ENCODE results near the gene CARD10. TPM values are rescaled to one million over a fixed set of nuclear protein-coding genes. Genes with fewer than 3 reads are reported as not detected.

CARD10 gene
- polyA plus RNA-seq, 1 donor from 2014 or later: 0.36 TPM

DNA sequence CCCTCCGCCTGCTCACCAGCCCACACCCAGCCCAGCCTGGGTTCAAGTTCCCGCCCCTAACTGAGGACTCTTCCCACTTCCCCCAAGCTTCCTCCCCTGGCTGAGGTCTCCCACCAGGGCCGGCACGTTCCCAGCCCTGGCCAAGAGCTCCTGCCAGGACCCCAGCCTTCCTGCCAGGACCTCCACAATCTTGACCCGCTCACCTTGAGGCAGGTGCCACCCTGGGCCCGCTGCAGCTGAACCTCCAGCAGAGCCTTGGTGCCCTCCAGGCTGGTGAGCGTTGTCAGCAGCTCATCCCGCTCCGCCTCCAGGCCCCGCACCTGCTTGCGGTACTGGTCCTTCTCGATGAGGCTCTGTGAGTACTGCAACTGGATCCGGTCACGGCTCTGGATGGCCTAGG is 13.2 kb downstream of the CARD10 start:
- H2AFZ ChIP-seq (ENCODE audit: low read depth, low read length): no peak overlapping the region
- TF ChIP-seq EP300 (conservative IDR thresholded peaks at IDR 0.05; ENCODE audit: poor library complexity, severe bottlenecking) (no peak), EZH2 (IDR thresholded peaks at IDR 0.05; ENCODE audit: borderline replicate concordance, insufficient read depth, low read length, poor library complexity, severe bottlenecking) (no peak)
- TF ChIP-seq, protein P1, sequence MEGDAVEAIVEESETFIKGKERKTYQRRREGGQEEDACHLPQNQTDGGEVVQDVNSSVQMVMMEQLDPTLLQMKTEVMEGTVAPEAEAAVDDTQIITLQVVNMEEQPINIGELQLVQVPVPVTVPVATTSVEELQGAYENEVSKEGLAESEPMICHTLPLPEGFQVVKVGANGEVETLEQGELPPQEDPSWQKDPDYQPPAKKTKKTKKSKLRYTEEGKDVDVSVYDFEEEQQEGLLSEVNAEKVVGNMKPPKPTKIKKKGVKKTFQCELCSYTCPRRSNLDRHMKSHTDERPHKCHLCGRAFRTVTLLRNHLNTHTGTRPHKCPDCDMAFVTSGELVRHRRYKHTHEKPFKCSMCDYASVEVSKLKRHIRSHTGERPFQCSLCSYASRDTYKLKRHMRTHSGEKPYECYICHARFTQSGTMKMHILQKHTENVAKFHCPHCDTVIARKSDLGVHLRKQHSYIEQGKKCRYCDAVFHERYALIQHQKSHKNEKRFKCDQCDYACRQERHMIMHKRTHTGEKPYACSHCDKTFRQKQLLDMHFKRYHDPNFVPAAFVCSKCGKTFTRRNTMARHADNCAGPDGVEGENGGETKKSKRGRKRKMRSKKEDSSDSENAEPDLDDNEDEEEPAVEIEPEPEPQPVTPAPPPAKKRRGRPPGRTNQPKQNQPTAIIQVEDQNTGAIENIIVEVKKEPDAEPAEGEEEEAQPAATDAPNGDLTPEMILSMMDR (IDR thresholded peaks at IDR 0.05; ENCODE audit: poor library complexity, severe bottlenecking): no peak

DNA sequence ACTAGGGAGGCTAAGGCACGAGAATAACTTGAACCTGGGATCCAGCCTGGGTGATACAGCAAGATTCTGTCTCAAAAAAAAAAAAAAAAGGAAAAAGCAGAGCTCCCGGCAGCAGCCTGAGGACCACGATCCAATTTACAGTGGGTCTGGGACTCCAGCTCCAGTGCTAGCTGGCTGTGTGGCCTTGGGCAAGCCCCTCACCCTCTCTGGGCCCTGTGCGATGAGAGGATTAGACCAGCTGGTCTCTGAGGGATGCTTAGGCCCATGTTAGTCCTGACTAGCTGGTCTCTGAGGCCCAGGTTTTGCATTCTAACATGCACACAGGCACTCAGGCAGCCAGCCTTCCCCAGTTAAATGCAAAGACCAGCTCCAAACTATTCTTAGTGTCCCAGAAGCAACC is 13.7 kb downstream of the CARD10 start:
- H3K27ac ChIP-seq (ENCODE audit: low read length): no peak overlapping the region
- TF ChIP-seq, protein P1 (IDR thresholded peaks at IDR 0.05; ENCODE audit: poor library complexity, severe bottlenecking): no peak
- TF ChIP-seq TAF1 (IDR thresholded peaks at IDR 0.05; ENCODE audit: low read depth): no peak
- no peak for TF ChIP-seq EP300 (conservative IDR thresholded peaks at IDR 0.05; ENCODE audit: poor library complexity, severe bottlenecking)

More for the DNA sequence above, 13.2 kb downstream of the CARD10 start:
- no peaks in the 10 kb centered on the region for H4K20me1 ChIP-seq (ENCODE audit: insufficient read depth)
- no peak overlapping the region for H3K27ac ChIP-seq (ENCODE audit: low read length)
- H3K4me2 ChIP-seq (ENCODE audit: low read length): no peak overlapping the region
- no peaks in the 10 kb centered on the region for H3K9me2 ChIP-seq (ENCODE audit: insufficient read depth, low read length)
- H3K36me3 ChIP-seq (ENCODE audit: insufficient read depth, low read length): no peaks in the 10 kb centered on the region
- no peaks in the 10 kb centered on the region for H3K9me3 ChIP-seq (ENCODE audit: low read length)
- H3K9ac ChIP-seq (ENCODE audit: low read length): no peak overlapping the region
- no peaks in the 10 kb centered on the region for H3F3A ChIP-seq (ENCODE audit: insufficient read depth, low read length, poor library complexity, severe bottlenecking)
- H3K27me3 ChIP-seq (ENCODE audit: insufficient read depth, low read depth, low read length): no peaks in the 10 kb centered on the region
- no peaks in the 10 kb centered on the region for H3K79me2 ChIP-seq (replicated peaks; ENCODE audit: insufficient read depth, low read length)
- no peak overlapping the region for H3K4me3 ChIP-seq (ENCODE audit: low read length)

DNA sequence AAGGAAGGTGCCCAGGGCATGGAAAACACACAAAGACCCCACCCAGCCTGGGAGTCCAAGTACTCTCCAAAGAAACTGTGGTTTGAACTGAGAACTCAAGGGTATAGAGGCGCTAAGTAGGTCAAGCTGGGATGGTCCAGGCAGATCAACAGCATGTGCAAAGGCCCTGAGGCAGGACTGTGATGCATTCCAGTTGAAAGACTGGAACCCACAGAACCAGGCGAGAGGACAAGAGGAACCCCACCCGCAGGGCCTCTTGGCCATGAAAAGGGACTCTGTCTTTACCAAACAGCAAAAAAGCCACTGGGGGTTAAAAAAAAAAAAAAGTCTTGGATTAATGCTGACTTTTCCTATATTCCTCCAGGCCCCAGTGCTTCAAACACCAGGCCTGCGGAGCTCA is 14.3 kb downstream of the CARD10 start:
- no peaks in the 10 kb centered on the region for H3K9me3 ChIP-seq (ENCODE audit: low read length)
- no peaks in the 10 kb centered on the region for H3K79me2 ChIP-seq (replicated peaks; ENCODE audit: insufficient read depth, low read length)
- H3F3A ChIP-seq (ENCODE audit: insufficient read depth, low read length, poor library complexity, severe bottlenecking): no peaks in the 10 kb centered on the region

More for the DNA sequence above, 13.7 kb downstream of the CARD10 start:
- H3K4me2 ChIP-seq (ENCODE audit: low read length): no peak overlapping the region
- H3K79me2 ChIP-seq (replicated peaks; ENCODE audit: insufficient read depth, low read length): no peaks in the 10 kb centered on the region
- H3K9ac ChIP-seq (ENCODE audit: low read length): no peak overlapping the region
- H4K20me1 ChIP-seq (ENCODE audit: insufficient read depth): no peaks in the 10 kb centered on the region
- no peaks in the 10 kb centered on the region for H3F3A ChIP-seq (ENCODE audit: insufficient read depth, low read length, poor library complexity, severe bottlenecking)
- no peaks in the 10 kb centered on the region for H3K9me2 ChIP-seq (ENCODE audit: insufficient read depth, low read length)
- H3K4me3 ChIP-seq (ENCODE audit: low read length): no peak overlapping the region
- no peaks in the 10 kb centered on the region for H3K36me3 ChIP-seq (ENCODE audit: insufficient read depth, low read length)
- no peaks in the 10 kb centered on the region for H3K9me3 ChIP-seq (ENCODE audit: low read length)
- H3K27me3 ChIP-seq (ENCODE audit: insufficient read depth, low read depth, low read length): no peaks in the 10 kb centered on the region
- no peak overlapping the region for H2AFZ ChIP-seq (ENCODE audit: low read depth, low read length)

More for the DNA sequence above, 14.3 kb downstream of the CARD10 start:
- H3K4me3 ChIP-seq (ENCODE audit: low read length): no peak overlapping the region
- no peaks in the 10 kb centered on the region for H3K9me2 ChIP-seq (ENCODE audit: insufficient read depth, low read length)
- H3K27ac ChIP-seq (ENCODE audit: low read length): no peak overlapping the region
- no peak overlapping the region for H3K4me2 ChIP-seq (ENCODE audit: low read length)
- H3K36me3 ChIP-seq (ENCODE audit: insufficient read depth, low read length): no peaks in the 10 kb centered on the region
- TF ChIP-seq EP300 (conservative IDR thresholded peaks at IDR 0.05; ENCODE audit: poor library complexity, severe bottlenecking) (no peak), RAD21 (conservative IDR thresholded peaks at IDR 0.05) (no peak), MXI1 (conservative IDR thresholded peaks at IDR 0.05; ENCODE audit: poor library complexity, severe bottlenecking) (no peak), SMC3 (conservative IDR thresholded peaks at IDR 0.05; ENCODE audit: poor library complexity) (no peak), REST (IDR thresholded peaks at IDR 0.05; ENCODE audit: borderline replicate concordance) (no peak), TAF1 (IDR thresholded peaks at IDR 0.05; ENCODE audit: low read depth) (no peak), POLR2AphosphoS5 (IDR thresholded peaks at IDR 0.05) (no peak), EZH2 (IDR thresholded peaks at IDR 0.05; ENCODE audit: borderline replicate concordance, insufficient read depth, low read length, poor library complexity, severe bottlenecking) (no peak)
- TF ChIP-seq, protein P1 (IDR thresholded peaks at IDR 0.05; ENCODE audit: poor library complexity, severe bottlenecking): no peak
- H2AFZ ChIP-seq (ENCODE audit: low read depth, low read length): no peak overlapping the region
- H3K9ac ChIP-seq (ENCODE audit: low read length): no peak overlapping the region
- no peaks in the 10 kb centered on the region for H4K20me1 ChIP-seq (ENCODE audit: insufficient read depth)
- H3K27me3 ChIP-seq (ENCODE audit: insufficient read depth, low read depth, low read length): no peaks in the 10 kb centered on the region
